Psoas muscle (tissue), 8 donors: ENCODE data around the gene RTRAF. TPM values are rescaled to one million over a fixed set of nuclear protein-coding genes. Genes with fewer than 3 reads are reported as not detected.

ENCODE experiments used
- ATAC-seq, 4 donors: fragments of 200-7000 bp; cut with Tn5 transposase; one replicate each; pipeline ENCODE4 v1.9.1; 2020; ENCODE audit warnings: moderate library complexity in 3 of 4, mild to moderate bottlenecking in 2 of 4
- DNase-seq, 2 donors: peaks; one replicate each; pipeline ENCODE4 v3.0.0-alpha.2; 2020
- H3K27ac ChIP-seq: fragments of 200-600 bp; one replicate; pipeline ENCODE4 v1.8.0; 2022
- H3K27me3 ChIP-seq, 3 donors: fragments of 200-600 bp in 1 of 3; one replicate each; pipeline versions ENCODE4 v1.6.1 to v1.8.0; 2013 to 2022; ENCODE audit warnings: low read length in 2 of 3, mild to moderate bottlenecking in 2 of 3, moderate library complexity in 1 of 3; ENCODE audit not compliant: insufficient read depth in 3 of 3
- H3K36me3 ChIP-seq, 2 donors: fragments of 200-600 bp in 1 of 2; one replicate each; pipeline versions ENCODE4 v1.6.1 to v1.8.0; 2013 to 2022; ENCODE audit warnings: low read depth in 1 of 2, mild to moderate bottlenecking in 1 of 2, moderate library complexity in 1 of 2; ENCODE audit not compliant: insufficient read depth in 1 of 2
- H3K4me1 ChIP-seq: fragments of 200-600 bp; one replicate; pipeline ENCODE4 v1.8.0; 2022
- H3K4me3 ChIP-seq: fragments of 200-600 bp; one replicate; pipeline ENCODE4 v1.8.0; 2022; ENCODE audit warnings: mild to moderate bottlenecking
- H3K9me3 ChIP-seq: fragments of 200-600 bp; one replicate; pipeline ENCODE4 v1.8.0; 2022
- CTCF ChIP-seq: fragments of 200-600 bp; IDR thresholded peaks from one replicate; pipeline ENCODE4 v1.8.0; 2022; ENCODE audit warnings: antibody characterized with exemption
- WGBS, 3 donors: extraction: QIAGEN DNeasy Blood & Tissue Kit; methylation state at CpG; one replicate each; pipeline versions ENCODE4 v1.1.6 to v1.1.7; 2013; 5-methylcytosine and 5-hydroxymethylcytosine counted together
- intact Hi-C, 2 donors: fragments of 100-400 bp; cut with DNase I; formaldehyde crosslinking; loops; one replicate each; pipeline versions ENCODE4 v1.11.0 to v1.14.2; 2022
- polyA plus RNA-seq, 3 donors: library from polyadenylated mRNA; stranded (reverse); fragments of 200-250 nt; gene quantifications; one replicate each; pipeline ENCODE4 v1.2.3, GENCODE V29; 2013
- total RNA-seq, 4 donors: library from RNA; stranded (reverse); fragmentation: NEBNext Ultra II Directional in 2 of 4; extraction: Animal tissue kit (Norgen Biotek cat#: 25700) in 2 of 4; gene quantifications; one replicate each; pipeline versions ENCODE4 v1.2.1 to v1.2.4, GENCODE V29; 2021 to 2023
- donor health status: healthy with polysubstance abuse.
- donor health status: DM: no; HTN: no; CAD: no; lungs with moderate emphysema.
- donor health status: Bipolar disorder and iron deficiency.
- donor health status: healthy.
- donor health status: DM: yes; HTN: yes; CAD: no.
- donor health status: DM: no; HTN: no; CAD: no.
- donor health status: DM: no; HTN: no; CAD: no.
- donor health status: DM: yes; HTN: yes; CAD: no.

RTRAF gene
- total and polyA plus RNA-seq, 7 donors, result 110 to 174 (median 153) TPM

- intact Hi-C loops, result no loop called here
- Histone ChIP-seq H3K9me3 (peaks cover 11% of the 10 kb centered on the region), H3K4me3 (no peak overlapping the region), H3K36me3 (no peaks in the 10 kb centered on the region), H3K27ac (no peak overlapping the region), H3K4me1 (no peaks in the 10 kb centered on the region), H3K27me3 (peaks cover 0 to 2% (median 0%) of the 10 kb centered on the region in 3 donors)
- ATAC-seq (no peak), DNase-seq (no peak)
- TF ChIP-seq CTCF, result no peak
These were observed 28.5 kb upstream of the RTRAF start for GRCh38 chr14:51960866-51961265.

- Histone ChIP-seq H3K9me3 (peaks cover 11% of the 10 kb centered on the region), H3K27me3 (no peaks in the 10 kb centered on the region), H3K4me3 (no peak overlapping the region), H3K27ac (no peak overlapping the region), H3K36me3 (no peaks in the 10 kb centered on the region), H3K4me1 (no peaks in the 10 kb centered on the region)
- intact Hi-C loops, result no loop called here
- WGBS, 3 donors, result 31 to 41% (median 39%) methylated on average over 3 of the region's 3 CpGs
- ATAC-seq, result no peak
- no peak for TF ChIP-seq CTCF
- no peak for DNase-seq
These were observed 26.6 kb upstream of the RTRAF start for GRCh38 chr14:51962711-51963110.

- H3K27ac ChIP-seq, result no peak overlapping the region
- no peak for TF ChIP-seq CTCF
- H3K36me3 ChIP-seq, result no peaks in the 10 kb centered on the region
- H3K9me3 ChIP-seq, result peaks cover 7% of the 10 kb centered on the region
- no peaks in the 10 kb centered on the region for H3K4me1 ChIP-seq
- DNase-seq, result no peak
- no peaks in the 10 kb centered on the region for H3K27me3 ChIP-seq
- no peak for ATAC-seq
- intact Hi-C loops, result no loop called here
- no peak overlapping the region for H3K4me3 ChIP-seq
- WGBS, 3 donors, result 15 to 22% (median 16%) methylated on average over 4 of the region's 4 CpGs
These were observed 26.1 kb upstream of the RTRAF start for GRCh38 chr14:51963286-51963685.

- no peak overlapping the region for H3K4me3 ChIP-seq
- H3K27me3 ChIP-seq, result no peaks in the 10 kb centered on the region
- no peak for TF ChIP-seq CTCF
- intact Hi-C loops, result no loop called here
- no peak overlapping the region for H3K27ac ChIP-seq
- H3K4me1 ChIP-seq, result no peaks in the 10 kb centered on the region
- 63 to 66% (median 63%) methylated on average over 2 of the region's 2 CpGs for WGBS, 3 donors
- ATAC-seq (no peak), DNase-seq (no peak)
- H3K9me3 ChIP-seq, result no peaks in the 10 kb centered on the region
- H3K36me3 ChIP-seq, result no peaks in the 10 kb centered on the region
These were observed 21.8 kb upstream of the RTRAF start for GRCh38 chr14:51967521-51967920.

GRCh38 chr14:51969852-51970540 lies 19.4 kb upstream of the RTRAF start:
- TF ChIP-seq CTCF, result no peak

More at GRCh38 chr14:51969852-51970540, 19.4 kb upstream of the RTRAF start:
- DNase-seq (no peak), ATAC-seq (no peak)
- H3K36me3 ChIP-seq, result no peaks in the 10 kb centered on the region
- no peaks in the 10 kb centered on the region for H3K9me3 ChIP-seq
- WGBS, 3 donors, result 54 to 61% (median 60%) methylated on average over 6 of the region's 6 CpGs
- intact Hi-C loops, result no loop called here
- H3K4me1 ChIP-seq, result no peaks in the 10 kb centered on the region
- no peaks in the 10 kb centered on the region for H3K27me3 ChIP-seq
- no peak overlapping the region for H3K27ac ChIP-seq
- no peak overlapping the region for H3K4me3 ChIP-seq
